B cell (primary cell): Measurements from ENCODE around the gene SASS6.

Experiments
- EZH2 ChIP-seq: IDR thresholded peaks from 2 replicates; pipeline ENCODE4 v1.6.1; 2012; ENCODE audit warnings: borderline replicate concordance, low read depth, mild to moderate bottlenecking, moderate library complexity, low read length; ENCODE audit not compliant: insufficient read depth, poor library complexity, severe bottlenecking
- TF ChIP-seq, protein P1 (sequence below): fragments of 200-600 bp; IDR thresholded peaks from one replicate; pipeline ENCODE4 v1.8.0; 2022; ENCODE audit warnings: antibody characterized with exemption, mild to moderate bottlenecking

DNA sequence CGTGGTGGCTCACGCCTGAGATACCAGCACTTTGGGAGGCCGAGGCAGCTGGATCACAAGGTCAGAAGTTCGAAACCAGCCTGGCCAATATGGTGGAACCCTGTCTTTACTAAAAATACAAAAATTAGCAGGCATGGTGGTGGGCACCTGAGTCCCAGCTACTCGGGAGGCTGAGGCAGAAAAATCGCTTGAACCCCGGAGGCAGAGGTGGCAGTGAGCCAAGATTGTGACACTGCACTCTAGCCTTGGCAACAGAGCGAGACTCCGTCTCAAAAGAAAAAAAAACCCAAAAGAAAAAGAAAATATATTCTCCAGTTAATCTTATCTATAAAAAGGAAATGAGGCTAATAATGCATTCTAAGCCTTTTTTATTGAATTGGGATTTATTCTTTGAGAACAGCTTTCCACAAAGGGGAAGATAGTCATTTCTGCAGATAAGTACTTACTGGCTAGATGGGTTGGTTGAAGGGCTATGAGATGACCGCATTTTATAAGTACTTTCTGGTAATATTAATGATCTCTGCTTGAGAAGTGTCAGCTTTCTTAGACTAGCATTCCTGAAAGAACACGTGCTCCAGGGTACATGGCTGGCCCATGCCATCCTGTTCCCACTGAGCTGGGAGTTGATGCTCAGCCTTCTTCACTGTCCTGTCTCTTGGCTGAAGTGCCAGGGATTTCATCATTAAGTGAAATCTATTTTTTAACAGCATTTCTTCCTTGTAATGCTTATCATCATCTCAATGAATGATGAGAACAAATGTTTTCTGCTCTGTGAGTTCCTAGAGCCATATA is 57.9 kb downstream of the SASS6 start:
- TF ChIP-seq, protein P1, sequence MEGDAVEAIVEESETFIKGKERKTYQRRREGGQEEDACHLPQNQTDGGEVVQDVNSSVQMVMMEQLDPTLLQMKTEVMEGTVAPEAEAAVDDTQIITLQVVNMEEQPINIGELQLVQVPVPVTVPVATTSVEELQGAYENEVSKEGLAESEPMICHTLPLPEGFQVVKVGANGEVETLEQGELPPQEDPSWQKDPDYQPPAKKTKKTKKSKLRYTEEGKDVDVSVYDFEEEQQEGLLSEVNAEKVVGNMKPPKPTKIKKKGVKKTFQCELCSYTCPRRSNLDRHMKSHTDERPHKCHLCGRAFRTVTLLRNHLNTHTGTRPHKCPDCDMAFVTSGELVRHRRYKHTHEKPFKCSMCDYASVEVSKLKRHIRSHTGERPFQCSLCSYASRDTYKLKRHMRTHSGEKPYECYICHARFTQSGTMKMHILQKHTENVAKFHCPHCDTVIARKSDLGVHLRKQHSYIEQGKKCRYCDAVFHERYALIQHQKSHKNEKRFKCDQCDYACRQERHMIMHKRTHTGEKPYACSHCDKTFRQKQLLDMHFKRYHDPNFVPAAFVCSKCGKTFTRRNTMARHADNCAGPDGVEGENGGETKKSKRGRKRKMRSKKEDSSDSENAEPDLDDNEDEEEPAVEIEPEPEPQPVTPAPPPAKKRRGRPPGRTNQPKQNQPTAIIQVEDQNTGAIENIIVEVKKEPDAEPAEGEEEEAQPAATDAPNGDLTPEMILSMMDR: no peak
- no peak for TF ChIP-seq EZH2
